HL-60 (cell line): ENCODE measurements around the gene SUCO.

ENCODE experiments used
- DNase-seq, 2 experiments: peaks; one replicate each; pipeline ENCODE4 v3.0.0-alpha.2; 2010 to 2020; ENCODE audit warnings: low read depth in 1 of 2, low spot score in 1 of 2
- H3K27ac ChIP-seq: fragments of 250-450 bp; sonication (Bioruptor Pico); replicated peaks from 2 replicates; pipeline ENCODE4 v1.5.1; 2020; ENCODE audit warnings: mild to moderate bottlenecking, moderate library complexity
- H3K27me3 ChIP-seq: fragments of 250-450 bp; sonication (Bioruptor Pico); 2 replicates; pipeline ENCODE4 v1.5.1; 2021; ENCODE audit warnings: mild to moderate bottlenecking, moderate library complexity; ENCODE audit not compliant: insufficient read depth, poor library complexity, severe bottlenecking
- H3K4me3 ChIP-seq: replicated peaks from 2 replicates; pipeline ENCODE4 v1.5.1; 2011; ENCODE audit warnings: mild to moderate bottlenecking, control low read depth, low read length; ENCODE audit not compliant: insufficient read depth
- GABPA ChIP-seq: IDR thresholded peaks from 2 replicates; pipeline ENCODE4 v1.6.1; 2012; ENCODE audit warnings: low read depth
- POLR2AphosphoS5 ChIP-seq: IDR thresholded peaks from 2 replicates; pipeline ENCODE4 v1.6.1; 2012; ENCODE audit warnings: low read depth
- SPI1 ChIP-seq: IDR thresholded peaks from 2 replicates; pipeline ENCODE4 v1.6.1; 2012; ENCODE audit warnings: low read depth, mild to moderate bottlenecking, borderline replicate concordance
- TF ChIP-seq, protein P1 (sequence below): IDR thresholded peaks from one replicate; pipeline ENCODE4 v1.5.1; 2011; ENCODE audit warnings: low read length, control low read depth, inconsistent platforms; ENCODE audit not compliant: insufficient read depth
- TF ChIP-seq, protein P2 (sequence below): IDR thresholded peaks from 2 replicates; pipeline ENCODE4 v1.6.1; 2012; ENCODE audit warnings: low read depth; ENCODE audit not compliant: insufficient replicate concordance

The SUCO gene

DNA sequence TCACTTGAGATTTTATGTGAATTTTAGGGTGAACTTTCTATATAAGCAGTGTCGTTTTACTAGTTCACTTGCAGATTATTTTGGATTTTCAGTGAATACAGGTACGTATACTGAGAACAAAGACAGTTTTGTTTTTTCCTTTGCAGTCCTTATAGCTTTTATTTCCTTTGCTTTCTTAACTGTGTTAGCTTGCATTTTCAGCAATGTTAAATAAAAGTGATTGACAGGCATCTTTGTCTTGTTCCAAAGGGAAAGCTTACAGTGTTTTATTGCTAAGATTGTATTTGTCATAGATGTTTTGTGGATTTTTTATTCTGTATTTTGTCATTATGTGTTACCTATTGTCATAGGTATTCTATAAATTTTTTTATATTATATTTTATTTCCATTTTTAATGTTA, 72.7 kb downstream of the SUCO start:
- Histone ChIP-seq H3K27ac (no peak overlapping the region), H3K4me3 (no peak overlapping the region), H3K27me3 (no peaks in the 10 kb centered on the region)
- DNase-seq, result no peak
- TF ChIP-seq, protein P1, sequence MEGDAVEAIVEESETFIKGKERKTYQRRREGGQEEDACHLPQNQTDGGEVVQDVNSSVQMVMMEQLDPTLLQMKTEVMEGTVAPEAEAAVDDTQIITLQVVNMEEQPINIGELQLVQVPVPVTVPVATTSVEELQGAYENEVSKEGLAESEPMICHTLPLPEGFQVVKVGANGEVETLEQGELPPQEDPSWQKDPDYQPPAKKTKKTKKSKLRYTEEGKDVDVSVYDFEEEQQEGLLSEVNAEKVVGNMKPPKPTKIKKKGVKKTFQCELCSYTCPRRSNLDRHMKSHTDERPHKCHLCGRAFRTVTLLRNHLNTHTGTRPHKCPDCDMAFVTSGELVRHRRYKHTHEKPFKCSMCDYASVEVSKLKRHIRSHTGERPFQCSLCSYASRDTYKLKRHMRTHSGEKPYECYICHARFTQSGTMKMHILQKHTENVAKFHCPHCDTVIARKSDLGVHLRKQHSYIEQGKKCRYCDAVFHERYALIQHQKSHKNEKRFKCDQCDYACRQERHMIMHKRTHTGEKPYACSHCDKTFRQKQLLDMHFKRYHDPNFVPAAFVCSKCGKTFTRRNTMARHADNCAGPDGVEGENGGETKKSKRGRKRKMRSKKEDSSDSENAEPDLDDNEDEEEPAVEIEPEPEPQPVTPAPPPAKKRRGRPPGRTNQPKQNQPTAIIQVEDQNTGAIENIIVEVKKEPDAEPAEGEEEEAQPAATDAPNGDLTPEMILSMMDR, result no peak
- TF ChIP-seq, protein P2, sequence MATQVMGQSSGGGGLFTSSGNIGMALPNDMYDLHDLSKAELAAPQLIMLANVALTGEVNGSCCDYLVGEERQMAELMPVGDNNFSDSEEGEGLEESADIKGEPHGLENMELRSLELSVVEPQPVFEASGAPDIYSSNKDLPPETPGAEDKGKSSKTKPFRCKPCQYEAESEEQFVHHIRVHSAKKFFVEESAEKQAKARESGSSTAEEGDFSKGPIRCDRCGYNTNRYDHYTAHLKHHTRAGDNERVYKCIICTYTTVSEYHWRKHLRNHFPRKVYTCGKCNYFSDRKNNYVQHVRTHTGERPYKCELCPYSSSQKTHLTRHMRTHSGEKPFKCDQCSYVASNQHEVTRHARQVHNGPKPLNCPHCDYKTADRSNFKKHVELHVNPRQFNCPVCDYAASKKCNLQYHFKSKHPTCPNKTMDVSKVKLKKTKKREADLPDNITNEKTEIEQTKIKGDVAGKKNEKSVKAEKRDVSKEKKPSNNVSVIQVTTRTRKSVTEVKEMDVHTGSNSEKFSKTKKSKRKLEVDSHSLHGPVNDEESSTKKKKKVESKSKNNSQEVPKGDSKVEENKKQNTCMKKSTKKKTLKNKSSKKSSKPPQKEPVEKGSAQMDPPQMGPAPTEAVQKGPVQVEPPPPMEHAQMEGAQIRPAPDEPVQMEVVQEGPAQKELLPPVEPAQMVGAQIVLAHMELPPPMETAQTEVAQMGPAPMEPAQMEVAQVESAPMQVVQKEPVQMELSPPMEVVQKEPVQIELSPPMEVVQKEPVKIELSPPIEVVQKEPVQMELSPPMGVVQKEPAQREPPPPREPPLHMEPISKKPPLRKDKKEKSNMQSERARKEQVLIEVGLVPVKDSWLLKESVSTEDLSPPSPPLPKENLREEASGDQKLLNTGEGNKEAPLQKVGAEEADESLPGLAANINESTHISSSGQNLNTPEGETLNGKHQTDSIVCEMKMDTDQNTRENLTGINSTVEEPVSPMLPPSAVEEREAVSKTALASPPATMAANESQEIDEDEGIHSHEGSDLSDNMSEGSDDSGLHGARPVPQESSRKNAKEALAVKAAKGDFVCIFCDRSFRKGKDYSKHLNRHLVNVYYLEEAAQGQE, result no peak
- no peak for TF ChIP-seq POLR2AphosphoS5
- TF ChIP-seq SPI1, result no peak
- no peak for TF ChIP-seq GABPA

DNA sequence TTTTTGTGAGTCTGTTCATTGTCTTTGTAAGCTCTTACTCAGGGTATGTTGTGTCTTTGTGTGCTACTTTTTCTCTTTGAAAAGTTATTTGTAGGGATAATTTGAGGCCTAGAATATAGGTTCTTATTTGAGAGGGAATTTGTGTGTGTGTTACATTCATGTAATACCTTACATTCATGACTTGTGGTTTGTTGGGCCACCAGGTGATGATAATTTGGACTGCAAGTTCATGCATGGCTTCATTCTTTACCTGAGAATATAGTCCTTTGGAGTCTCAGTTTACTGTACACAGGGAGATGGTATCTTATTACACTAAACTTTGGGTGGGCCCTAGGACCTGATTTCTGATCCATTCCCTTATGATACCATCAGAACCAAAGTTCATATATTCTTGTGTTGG, 74.2 kb downstream of the SUCO start:
- Histone ChIP-seq H3K27ac (no peak overlapping the region), H3K4me3 (no peak overlapping the region), H3K27me3 (no peaks in the 10 kb centered on the region)
- no peak for DNase-seq
- TF ChIP-seq POLR2AphosphoS5, result no peak

DNA sequence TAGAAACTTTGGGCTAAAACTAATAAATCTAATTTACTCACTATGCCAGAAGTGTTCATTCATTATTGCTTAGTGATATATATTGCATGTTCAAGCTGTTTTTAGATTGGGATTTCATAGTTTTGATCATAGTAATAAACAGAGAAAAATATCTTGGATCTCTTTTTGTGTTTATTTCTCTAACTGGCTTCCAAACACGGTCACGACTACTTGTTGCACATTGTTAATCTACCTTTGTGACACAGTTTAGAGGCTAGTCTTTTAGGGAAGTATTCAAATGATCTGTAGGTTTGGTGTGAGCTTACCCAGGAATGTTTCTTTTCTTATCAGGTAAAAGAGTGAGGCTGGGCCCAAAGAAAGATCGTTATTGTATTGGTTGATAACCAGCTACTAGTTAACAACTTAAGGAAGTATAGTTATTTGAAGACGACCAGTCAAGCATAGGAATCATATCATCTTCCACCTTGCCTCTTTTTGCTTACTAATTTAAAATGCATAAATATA, 75.2 kb downstream of the SUCO start:
- Histone ChIP-seq H3K27me3 (no peaks in the 10 kb centered on the region), H3K27ac (no peak overlapping the region), H3K4me3 (no peak overlapping the region)
- no peak for DNase-seq
- TF ChIP-seq GABPA, result no peak
- TF ChIP-seq, protein P2, result no peak
- TF ChIP-seq SPI1, result no peak
- TF ChIP-seq, protein P1, result no peak
- no peak for TF ChIP-seq POLR2AphosphoS5

DNA sequence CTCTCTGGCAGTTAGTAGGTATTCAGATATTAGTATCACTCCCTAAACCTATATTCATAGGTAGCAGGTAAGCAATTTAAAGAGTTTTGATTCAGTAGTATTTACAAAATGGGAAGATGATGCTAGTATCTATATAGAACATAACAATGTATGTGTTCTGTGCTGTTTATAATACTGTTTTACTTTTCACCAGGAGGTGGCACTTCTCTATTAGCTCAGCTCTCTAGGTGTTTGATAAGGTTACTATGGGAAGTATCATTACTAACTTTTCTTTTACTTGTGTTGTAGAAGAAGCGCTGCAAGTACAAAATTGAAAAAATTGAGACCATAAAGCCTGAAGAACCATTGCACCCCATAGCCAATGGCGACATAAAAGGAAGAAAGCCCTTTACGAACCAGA, 76.6 kb downstream of the SUCO start:
- TF ChIP-seq, protein P2, result no peak
- TF ChIP-seq, protein P1, result no peak
- TF ChIP-seq GABPA, result no peak
- TF ChIP-seq SPI1, result no peak
- TF ChIP-seq POLR2AphosphoS5, result no peak
- H3K27me3 ChIP-seq, result no peaks in the 10 kb centered on the region
- DNase-seq, result no peak
- H3K4me3 ChIP-seq, result no peak overlapping the region
- H3K27ac ChIP-seq, result no peak overlapping the region
